Uterus (tissue), 4 donors: ENCODE results near the gene FBRSL1. TPM values are rescaled to one million over a fixed set of nuclear protein-coding genes. Genes with fewer than 3 reads are reported as not detected.

ENCODE experiments used
- DNase-seq, 2 donors: peaks; one replicate each; pipeline ENCODE4 v3.0.0-alpha.2; 2019 to 2020
- H3K27ac ChIP-seq, 2 donors: fragments of 200-600 bp; sonication (generic); 1 replicate in 1 of 2; 2 replicates in 1 of 2; pipeline ENCODE4 v1.5.1; 2016 to 2018
- H3K27me3 ChIP-seq, 2 donors: fragments of 200-600 bp; sonication (generic); one replicate each; pipeline ENCODE4 v1.5.1; 2018 to 2019; ENCODE audit warnings: control low read depth in 1 of 2
- H3K36me3 ChIP-seq, 2 donors: fragments of 200-600 bp; sonication (generic); one replicate each; pipeline ENCODE4 v1.5.1; 2019; ENCODE audit warnings: control low read depth in 1 of 2
- H3K4me1 ChIP-seq, 2 donors: fragments of 200-600 bp; sonication (generic); one replicate each; pipeline ENCODE4 v1.5.1; 2018 to 2019; ENCODE audit warnings: control low read depth in 1 of 2
- H3K4me3 ChIP-seq, 2 donors: fragments of 200-600 bp; sonication (generic); 1 replicate in 1 of 2; 2 replicates in 1 of 2; pipeline ENCODE4 v1.5.1; 2018 to 2019; ENCODE audit warnings: mild to moderate bottlenecking in 1 of 2
- H3K9me3 ChIP-seq, 2 donors: fragments of 200-600 bp; sonication (generic); one replicate each; pipeline ENCODE4 v1.5.1; 2019; ENCODE audit warnings: control low read depth in 1 of 2
- CTCF ChIP-seq, 4 experiments: fragments of 200-600 bp in 2 of 4; fragments of 450-650 bp in 2 of 4; sonication (generic) in 2 of 4; IDR thresholded peaks; one replicate each; pipeline ENCODE4 v1.5.1; 2016 to 2019; ENCODE audit warnings: antibody characterized with exemption in 4 of 4, mild to moderate bottlenecking in 2 of 4, moderate library complexity in 1 of 4
- POLR2A ChIP-seq, 2 donors: fragments of 450-650 bp; IDR thresholded peaks; one replicate each; pipeline ENCODE4 v1.6.1; 2016; ENCODE audit warnings: antibody characterized with exemption in 2 of 2, mild to moderate bottlenecking in 1 of 2, moderate library complexity in 1 of 2
- intact Hi-C: fragments of 100-400 bp; cut with DNase I; formaldehyde crosslinking; loops from one replicate; pipeline ENCODE4 v1.15.1; 2023; ENCODE audit warnings: low total_unique reads
- total RNA-seq, 4 donors: library from RNA; depleted of rRNA in 3 of 4; stranded (reverse); fragments of >200 nt in 3 of 4; gene quantifications; one replicate each; pipeline versions ENCODE4 v1.1.0 to v1.2.4, GENCODE V29; 2014 to 2023
- donor health status: DM: yes; HTN: yes; CAD: no.

Gene FBRSL1
- total RNA-seq, 4 donors from 2014 or later, result 2.9 to 59.1 (median 31.8) TPM

DNA sequence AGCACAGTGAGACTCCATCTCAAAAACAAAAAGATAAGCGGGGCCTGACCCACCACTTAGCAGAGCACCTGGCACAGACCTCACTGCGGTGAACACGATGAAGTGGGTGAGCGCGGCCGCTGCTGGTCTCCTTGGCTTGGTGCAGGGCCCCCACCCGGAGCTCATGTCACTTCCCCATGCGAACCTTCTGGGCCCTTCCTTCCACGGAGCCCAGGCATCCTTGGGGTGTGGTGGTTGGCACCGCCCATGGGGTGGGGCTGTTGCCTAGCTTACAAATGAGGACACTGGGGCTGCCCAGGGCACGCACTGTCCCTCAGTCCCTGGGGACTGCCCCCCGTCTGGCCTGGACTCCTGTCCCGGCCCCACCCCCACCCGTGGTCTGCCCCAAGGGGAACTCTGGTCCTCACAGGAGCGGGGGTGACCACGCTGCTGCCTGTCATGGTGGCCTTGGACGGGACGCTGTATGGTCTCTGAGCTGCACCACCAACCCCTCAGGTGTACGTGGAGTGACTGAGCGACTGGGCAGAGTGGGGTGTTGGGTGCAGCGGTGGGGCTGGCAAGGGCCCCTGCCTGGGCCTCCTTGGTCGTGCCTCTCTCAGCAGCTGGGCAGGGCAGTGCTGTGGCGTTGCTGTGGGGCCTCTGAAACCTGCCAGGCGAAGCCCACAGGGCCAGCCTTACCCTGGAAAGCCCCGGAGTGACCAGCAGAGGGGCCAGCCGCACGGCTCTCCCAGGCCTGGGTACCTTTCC is 15.3 kb downstream of the FBRSL1 start:
- H3K4me3 ChIP-seq, result no peak overlapping the region
- no peaks in the 10 kb centered on the region for H3K9me3 ChIP-seq
- peaks cover 0 to 33% of the 10 kb centered on the region in 2 donors for H3K4me1 ChIP-seq
- TF ChIP-seq CTCF (IDR thresholded peaks at IDR 0.05), result no peak
- TF ChIP-seq POLR2A (IDR thresholded peaks at IDR 0.05), result no peak
- DNase-seq, result no peak
- H3K27ac ChIP-seq, result no peak overlapping the region
- intact Hi-C loops, result no loop called here
- no peaks in the 10 kb centered on the region for H3K27me3 ChIP-seq
- H3K36me3 ChIP-seq, result no peaks in the 10 kb centered on the region

- no peak for TF ChIP-seq POLR2A (IDR thresholded peaks at IDR 0.05)
- TF ChIP-seq CTCF (IDR thresholded peaks at IDR 0.05), result no peak
- Histone ChIP-seq H3K4me1 (peaks cover 0 to 31% of the 10 kb centered on the region in 2 donors), H3K36me3 (no peaks in the 10 kb centered on the region), H3K9me3 (no peaks in the 10 kb centered on the region), H3K27ac (no peak overlapping the region), H3K4me3 (no peak overlapping the region), H3K27me3 (no peaks in the 10 kb centered on the region)
- intact Hi-C loops, result no loop called here
- no peak for DNase-seq
Measured at GRCh38 chr12:132505852-132506219, 15.9 kb downstream of the FBRSL1 start.

- Histone ChIP-seq H3K9me3 (no peaks in the 10 kb centered on the region), H3K4me1 (peaks cover 0 to 26% of the 10 kb centered on the region in 2 donors), H3K27ac (no peak overlapping the region), H3K4me3 (no peak overlapping the region), H3K36me3 (no peaks in the 10 kb centered on the region), H3K27me3 (no peaks in the 10 kb centered on the region)
- DNase-seq, result peak; percentile 63 to 80
- TF ChIP-seq CTCF (IDR thresholded peaks at IDR 0.05), result no peak
- no peak for TF ChIP-seq POLR2A (IDR thresholded peaks at IDR 0.05)
- intact Hi-C loops, result no loop called here
Measured at GRCh38 chr12:132506328-132507160, 16.6 kb downstream of the FBRSL1 start.

GRCh38 chr12:132507161-132507538 is 17.2 kb downstream of the FBRSL1 start:
- Histone ChIP-seq H3K27me3 (no peaks in the 10 kb centered on the region), H3K36me3 (no peaks in the 10 kb centered on the region), H3K4me1 (peaks cover 0 to 26% of the 10 kb centered on the region in 2 donors), H3K4me3 (no peak overlapping the region), H3K27ac (no peak overlapping the region), H3K9me3 (no peaks in the 10 kb centered on the region)
- DNase-seq, result no peak
- intact Hi-C loops, result no loop called here
- TF ChIP-seq CTCF (IDR thresholded peaks at IDR 0.05), result no peak
- no peak for TF ChIP-seq POLR2A (IDR thresholded peaks at IDR 0.05)
